WTC11 (cell line): Measurements from ENCODE around the gene TBX15. TPM values are rescaled to one million over a fixed set of nuclear protein-coding genes. Genes with fewer than 3 reads are reported as not detected.

Source experiments
- ATAC-seq: fragments of 200-7000 bp; cut with Tn5 transposase; 2 replicates; pipeline ENCODE4 v1.10.0; 2021; ENCODE audit warnings: mild to moderate bottlenecking, moderate library complexity
- CTCF ChIA-PET: fragments of 300-600 bp; sonication (Branson Sonifier 250); formaldehyde crosslinking; loops from one replicate; lab custom pipeline; 2021; ENCODE audit warnings: antibody characterized with exemption; lab: Charles Lee
- POLR2A ChIA-PET: fragments of 350-600 bp; sonication (Branson Sonifier 250); formaldehyde crosslinking; loops from one replicate; lab custom pipeline; 2021; ENCODE audit warnings: antibody characterized with exemption; lab: Charles Lee
- DNase-seq: peaks from one replicate; pipeline ENCODE4 v3.0.0; 2021; ENCODE audit warnings: low spot score
- H3K27ac Mint-ChIP-seq: 2 replicates; pipeline ENCODE4 v1.8.0; 2021; ENCODE audit warnings: mixed read lengths
- H3K27me3 Mint-ChIP-seq: 2 replicates; pipeline ENCODE4 v1.8.0; 2021; ENCODE audit warnings: low read depth, mild to moderate bottlenecking, moderate library complexity, mixed read lengths
- H3K36me3 Mint-ChIP-seq: 2 replicates; pipeline ENCODE4 v1.8.0; 2021; ENCODE audit warnings: mixed read lengths
- H3K4me1 Mint-ChIP-seq: 2 replicates; pipeline ENCODE4 v1.8.0; 2022; ENCODE audit warnings: mixed read lengths
- H3K4me3 Mint-ChIP-seq: 2 replicates; pipeline ENCODE4 v1.8.0; 2021; ENCODE audit warnings: mild to moderate bottlenecking, moderate library complexity, mixed read lengths
- H3K9me3 Mint-ChIP-seq: 2 replicates; pipeline ENCODE4 v1.8.0; 2021; ENCODE audit warnings: mixed read lengths
- CBFB ChIP-seq: sonication (generic); formaldehyde crosslinking; IDR thresholded peaks from 2 replicates; pipeline ENCODE4 v1.8.1; 2022; ENCODE audit warnings: mild to moderate bottlenecking, low read depth, missing genetic modification reagents
- EMX1 ChIP-seq: fragments of 250-450 bp; sonication (Bioruptor Pico); IDR thresholded peaks from 2 replicates; pipeline ENCODE4 v1.8.0; 2021; ENCODE audit warnings: mild to moderate bottlenecking
- ESRRA ChIP-seq: sonication (generic); formaldehyde crosslinking; IDR thresholded peaks from 2 replicates; pipeline ENCODE4 v1.8.1; 2022; ENCODE audit warnings: mild to moderate bottlenecking, missing genetic modification reagents, borderline replicate concordance
- ETV6 ChIP-seq: sonication (generic); formaldehyde crosslinking; IDR thresholded peaks from 2 replicates; pipeline ENCODE4 v1.8.1; 2022; ENCODE audit warnings: mild to moderate bottlenecking, missing genetic modification reagents
- FOXP1 ChIP-seq: sonication (generic); formaldehyde crosslinking; IDR thresholded peaks from 2 replicates; pipeline ENCODE4 v1.8.0; 2022; ENCODE audit warnings: missing genetic modification reagents, mild to moderate bottlenecking, moderate library complexity, borderline replicate concordance
- JUN ChIP-seq: sonication (generic); formaldehyde crosslinking; IDR thresholded peaks from 2 replicates; pipeline ENCODE4 v1.8.0; 2023; ENCODE audit warnings: mild to moderate bottlenecking, missing genetic modification reagents
- PRDM15 ChIP-seq: sonication (generic); formaldehyde crosslinking; IDR thresholded peaks from 2 replicates; pipeline ENCODE4 v1.8.0; 2022; ENCODE audit warnings: missing genetic modification reagents
- RELA ChIP-seq: sonication (generic); formaldehyde crosslinking; IDR thresholded peaks from 2 replicates; pipeline ENCODE4 v1.8.1; 2022; ENCODE audit warnings: missing genetic modification reagents, mild to moderate bottlenecking, borderline replicate concordance
- TEAD1 ChIP-seq: sonication (generic); formaldehyde crosslinking; IDR thresholded peaks from 2 replicates; pipeline ENCODE4 v1.8.0; 2022; ENCODE audit warnings: mild to moderate bottlenecking, missing genetic modification reagents
- USF2 ChIP-seq: sonication (generic); formaldehyde crosslinking; IDR thresholded peaks from 2 replicates; pipeline ENCODE4 v1.8.1; 2023; ENCODE audit warnings: mild to moderate bottlenecking, missing genetic modification reagents, moderate library complexity
- ZMAT4 ChIP-seq: fragments of 250-450 bp; sonication (Bioruptor Pico); IDR thresholded peaks from 2 replicates; pipeline ENCODE4 v1.9.0; 2021; ENCODE audit warnings: mild to moderate bottlenecking
- ZNF396 ChIP-seq: fragments of 250-450 bp; sonication (Bioruptor Pico); IDR thresholded peaks from 2 replicates; pipeline ENCODE4 v1.8.0; 2021; ENCODE audit warnings: mild to moderate bottlenecking, moderate library complexity, borderline replicate concordance
- ZNF416 ChIP-seq: fragments of 250-450 bp; sonication (Bioruptor Pico); IDR thresholded peaks from 2 replicates; pipeline ENCODE4 v1.9.0; 2021; ENCODE audit warnings: mild to moderate bottlenecking, inconsistent platforms
- ZNF512 ChIP-seq: sonication (generic); formaldehyde crosslinking; IDR thresholded peaks from 2 replicates; pipeline ENCODE4 v1.8.1; 2022; ENCODE audit warnings: missing genetic modification reagents, borderline replicate concordance
- total RNA-seq: library from RNA; stranded (reverse); gene quantifications from 3 replicates; pipeline ENCODE4 v1.2.3, GENCODE V29; 2021
- TF ChIP-seq, protein P1 (sequence below): fragments of 250-450 bp; sonication (Bioruptor Pico); IDR thresholded peaks from 2 replicates; pipeline ENCODE4 v2.1.2; 2022; ENCODE audit warnings: mild to moderate bottlenecking, moderate library complexity
- TF ChIP-seq, protein P2 (sequence below): fragments of 250-450 bp; sonication (Bioruptor Pico); conservative IDR thresholded peaks from 2 replicates; pipeline ENCODE4 v1.9.0; 2021; ENCODE audit warnings: mild to moderate bottlenecking
- TF ChIP-seq, protein P3 (sequence below): sonication (generic); formaldehyde crosslinking; IDR thresholded peaks from 2 replicates; pipeline ENCODE4 v1.8.1; 2022; ENCODE audit warnings: low read depth, mild to moderate bottlenecking, moderate library complexity, missing genetic modification reagents, borderline replicate concordance

TBX15 gene
- total RNA-seq, 1 experiment from 2014 or later, result 0.11 TPM

DNA sequence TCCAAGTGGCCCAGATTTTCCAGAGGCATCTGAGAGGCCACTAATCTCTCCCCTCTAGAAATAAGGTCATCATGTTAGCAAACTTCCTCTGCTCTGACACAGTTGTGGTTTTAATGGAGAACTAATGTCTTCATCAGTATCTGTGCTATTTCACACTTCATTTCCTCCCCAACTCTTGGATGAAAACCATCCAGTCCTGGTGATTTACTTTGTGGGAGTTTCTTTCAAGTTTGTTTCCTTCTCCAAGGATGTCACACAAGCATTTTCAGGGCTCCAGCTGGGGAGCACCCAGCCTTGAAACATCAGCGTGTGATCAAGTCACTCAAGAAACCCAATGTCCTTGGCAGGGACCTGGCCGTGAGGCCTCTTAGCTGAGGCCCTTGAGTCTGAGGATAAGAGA is 38.8 kb downstream of the TBX15 start:
- TF ChIP-seq EMX1, result no peak
- TF ChIP-seq USF2 (CRISPR knock-in tag), result no peak
- TF ChIP-seq, all 79 proteins: peak for 0
- Mint-ChIP-seq H3K27me3 (no peaks in the 10 kb centered on the region), H3K36me3 (0 out of 2 replicates have a peak, but pooled peaks cover 10% of the 10 kb centered on the region), H3K4me3 (no peak overlapping the region), H3K4me1 (no peaks in the 10 kb centered on the region), H3K27ac (no peak overlapping the region), H3K9me3 (peaks cover 16% of the 10 kb centered on the region)
- no peak for DNase-seq
- no peak for ATAC-seq
- POLR2A ChIA-PET, result no interaction called here
- CTCF ChIA-PET, result no interaction called here

- no peak for ATAC-seq
- Mint-ChIP-seq H3K36me3 (0 out of 2 replicates have a peak, but pooled peaks cover 10% of the 10 kb centered on the region), H3K4me1 (no peaks in the 10 kb centered on the region), H3K4me3 (no peak overlapping the region), H3K27ac (no peak overlapping the region), H3K9me3 (peaks cover 16% of the 10 kb centered on the region), H3K27me3 (no peaks in the 10 kb centered on the region)
- no peak for TF ChIP-seq ZMAT4 (CRISPR knock-in tag)
- TF ChIP-seq, protein P1, sequence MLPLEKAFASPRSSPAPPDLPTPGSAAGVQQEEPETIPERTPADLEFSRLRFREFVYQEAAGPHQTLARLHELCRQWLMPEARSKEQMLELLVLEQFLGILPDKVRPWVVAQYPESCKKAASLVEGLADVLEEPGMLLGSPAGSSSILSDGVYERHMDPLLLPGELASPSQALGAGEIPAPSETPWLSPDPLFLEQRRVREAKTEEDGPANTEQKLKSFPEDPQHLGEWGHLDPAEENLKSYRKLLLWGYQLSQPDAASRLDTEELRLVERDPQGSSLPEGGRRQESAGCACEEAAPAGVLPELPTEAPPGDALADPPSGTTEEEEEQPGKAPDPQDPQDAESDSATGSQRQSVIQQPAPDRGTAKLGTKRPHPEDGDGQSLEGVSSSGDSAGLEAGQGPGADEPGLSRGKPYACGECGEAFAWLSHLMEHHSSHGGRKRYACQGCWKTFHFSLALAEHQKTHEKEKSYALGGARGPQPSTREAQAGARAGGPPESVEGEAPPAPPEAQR, result no peak
- CTCF ChIA-PET, result interaction anchor here (0.8 kb wide), 1 partner anchor 90 kb away, joined by 3 read pairs; no protein-coding TSS in a partner anchor
- DNase-seq, result no peak
- POLR2A ChIA-PET, result interaction anchor here (1.2 kb wide), 1 partner anchor 11 kb away, joined by 4 read pairs; no protein-coding TSS in a partner anchor
These were observed 39.3 kb downstream of the TBX15 start for GRCh38 chr1:118948846-118949245.

GRCh38 chr1:118948351-118948750 is 39.8 kb downstream of the TBX15 start:
- Mint-ChIP-seq H3K27me3 (no peaks in the 10 kb centered on the region), H3K4me3 (no peak overlapping the region), H3K36me3 (0 out of 2 replicates have a peak, but pooled peaks cover 10% of the 10 kb centered on the region), H3K9me3 (peaks cover 16% of the 10 kb centered on the region), H3K27ac (no peak overlapping the region), H3K4me1 (no peaks in the 10 kb centered on the region)
- CTCF ChIA-PET, result interaction anchor here (0.8 kb wide), 1 partner anchor 89 kb away, joined by 3 read pairs; no protein-coding TSS in a partner anchor
- DNase-seq (no peak), ATAC-seq (no peak)
- POLR2A ChIA-PET, result interaction anchor here (1.2 kb wide), 1 partner anchor 11 kb away, joined by 4 read pairs; no protein-coding TSS in a partner anchor
- TF ChIP-seq ESRRA (CRISPR knock-in tag) (no peak), RELA (CRISPR knock-in tag) (no peak), ZNF396 (CRISPR knock-in tag) (no peak), TEAD1 (no peak), PRDM15 (CRISPR knock-in tag) (no peak), ZNF512 (no peak), FOXP1 (CRISPR knock-in tag) (no peak), ZNF416 (CRISPR knock-in tag) (no peak), CBFB (no peak), JUN (no peak), ETV6 (CRISPR knock-in tag) (no peak)
- TF ChIP-seq, protein P1, result no peak
- TF ChIP-seq, protein P2, sequence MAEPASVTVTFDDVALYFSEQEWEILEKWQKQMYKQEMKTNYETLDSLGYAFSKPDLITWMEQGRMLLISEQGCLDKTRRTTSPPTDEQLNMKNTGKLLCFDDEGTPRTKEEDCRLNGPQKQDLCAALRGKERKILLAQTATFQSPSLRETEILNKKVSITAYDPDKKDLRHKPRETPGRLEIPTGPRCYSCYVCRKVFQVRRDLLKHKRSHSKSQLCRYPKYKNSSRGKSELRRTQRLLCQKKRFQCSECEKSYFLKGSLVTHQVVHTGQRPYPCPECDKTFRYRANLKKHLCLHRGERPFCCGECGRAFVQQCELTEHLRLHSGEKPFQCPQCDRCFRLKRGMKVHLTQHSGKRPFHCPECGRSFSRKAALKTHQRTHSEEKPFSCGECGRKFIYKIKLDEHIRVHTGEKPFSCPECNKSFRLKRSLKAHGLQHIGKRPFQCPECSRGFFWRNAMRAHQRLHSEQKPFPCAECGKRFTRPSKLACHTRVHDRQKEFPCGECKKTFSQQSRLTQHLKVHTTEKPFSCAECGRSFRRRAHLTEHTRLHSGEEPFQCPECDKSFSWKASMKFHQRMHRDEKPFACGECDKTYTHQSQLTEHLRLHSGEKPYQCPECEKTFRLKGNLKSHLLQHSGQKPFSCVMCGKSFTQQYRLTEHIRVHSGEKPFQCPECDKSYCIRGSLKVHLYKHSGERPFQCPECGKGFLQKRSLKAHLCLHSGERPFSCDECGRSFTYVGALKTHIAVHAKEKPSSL, result no peak
- TF ChIP-seq, protein P3, sequence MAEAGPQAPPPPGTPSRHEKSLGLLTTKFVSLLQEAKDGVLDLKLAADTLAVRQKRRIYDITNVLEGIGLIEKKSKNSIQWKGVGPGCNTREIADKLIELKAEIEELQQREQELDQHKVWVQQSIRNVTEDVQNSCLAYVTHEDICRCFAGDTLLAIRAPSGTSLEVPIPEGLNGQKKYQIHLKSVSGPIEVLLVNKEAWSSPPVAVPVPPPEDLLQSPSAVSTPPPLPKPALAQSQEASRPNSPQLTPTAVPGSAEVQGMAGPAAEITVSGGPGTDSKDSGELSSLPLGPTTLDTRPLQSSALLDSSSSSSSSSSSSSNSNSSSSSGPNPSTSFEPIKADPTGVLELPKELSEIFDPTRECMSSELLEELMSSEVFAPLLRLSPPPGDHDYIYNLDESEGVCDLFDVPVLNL (CRISPR knock-in tag), result no peak
